Fibroblast of mammary gland (primary cell): ENCODE results near the gene RFT1.

Experiments used
- DNase-seq: peaks from one replicate; pipeline ENCODE4 v3.0.0-alpha.2; 2010; ENCODE audit warnings: low read depth
- H3K4me3 ChIP-seq: 2 replicates; pipeline ENCODE4 v1.5.1; 2011; ENCODE audit warnings: low read depth, mild to moderate bottlenecking, low read length, moderate library complexity; ENCODE audit not compliant: control insufficient read depth
- CTCF ChIP-seq: conservative IDR thresholded peaks from 2 replicates; pipeline ENCODE4 v1.5.1; 2011; ENCODE audit warnings: low read depth, low read length, inconsistent platforms; ENCODE audit not compliant: control insufficient read depth, insufficient read depth

The RFT1 gene

GRCh38 chr3:53167418-53168174, 37.4 kb upstream of the RFT1 start:
- TF ChIP-seq CTCF = no peak
- no peak for DNase-seq
- no peak overlapping the region for H3K4me3 ChIP-seq

GRCh38 chr3:53166781-53167291, 36.6 kb upstream of the RFT1 start:
- peak; percentile 75 for DNase-seq
- H3K4me3 ChIP-seq = no peak overlapping the region
- TF ChIP-seq CTCF = no peak

- DNase-seq = no peak
- TF ChIP-seq CTCF = no peak
- H3K4me3 ChIP-seq = no peak overlapping the region
Observed at GRCh38 chr3:53166206-53166605, 36.0 kb upstream of the RFT1 start.

- no peak overlapping the region for H3K4me3 ChIP-seq
- no peak for DNase-seq
- no peak for TF ChIP-seq CTCF
Observed at GRCh38 chr3:53164911-53165310, 34.7 kb upstream of the RFT1 start.

GRCh38 chr3:53163444-53164387, 33.5 kb upstream of the RFT1 start:
- H3K4me3 ChIP-seq = no peak overlapping the region
- DNase-seq = no peak
- no peak for TF ChIP-seq CTCF

GRCh38 chr3:53162672-53163443, 32.6 kb upstream of the RFT1 start:
- peak overlapping the region; percentile 85 for H3K4me3 ChIP-seq
- no peak for TF ChIP-seq CTCF
- DNase-seq = peak; percentile 12
